ENCODE measurements around the gene IL1RAPL1.

GRCh38 chrX:28876408-28876807 lies 289.2 kb downstream of the IL1RAPL1 start:
- TF ChIP-seq POLR2A (IDR thresholded peaks at IDR 0.05; ENCODE audit: low read depth), result no peak
- no peak for TF ChIP-seq CTCF (IDR thresholded peaks at IDR 0.05)

Measured in esophagus muscularis mucosa (tissue), 3 donors.